AG08396 (cell line): ENCODE measurements around the gene PEX3.

ENCODE experiments used
- DNase-seq: peaks from one replicate; pipeline ENCODE4 v3.0.0; 2012; ENCODE audit warnings: low spot score, mixed read lengths

The PEX3 gene

GRCh38 chr6:143539106-143539505 is 88.5 kb downstream of the PEX3 start:
- DNase-seq: no peak

- DNase-seq: no peak
Observed at GRCh38 chr6:143539734-143540133, 89.1 kb downstream of the PEX3 start.

- no peak for DNase-seq
Observed at GRCh38 chr6:143540192-143540591, 89.6 kb downstream of the PEX3 start.
